NT2/D1 (cell line): ENCODE results near the gene PKNOX2.

ENCODE experiments used
- SUZ12 ChIP-seq: IDR thresholded peaks from 2 replicates; pipeline ENCODE4 v1.6.1; 2011; ENCODE audit not compliant: insufficient read length, insufficient read depth; ENCODE audit errors: extremely low read depth
- YY1 ChIP-seq: IDR thresholded peaks from 2 replicates; pipeline ENCODE4 v1.6.1; 2011; ENCODE audit not compliant: insufficient read length, insufficient read depth
- ZNF274 ChIP-seq: IDR thresholded peaks from 2 replicates; pipeline ENCODE4 v1.6.1; 2011; ENCODE audit warnings: mild to moderate bottlenecking, low read depth, low read length

- TF ChIP-seq ZNF274 (no peak), SUZ12 (no peak), YY1 (no peak)
Measured at GRCh38 chr11:125173027-125173426, 8.5 kb downstream of the PKNOX2 start.
